Right ventricle myocardium superior (tissue), 1 donor: ENCODE data around the gene ANO1. TPM values are rescaled to one million over a fixed set of nuclear protein-coding genes. Genes with fewer than 3 reads are reported as not detected.
A peak's percentile ranks its signal among the peaks of the same experiment; 100 is the strongest.

Experiments
- ATAC-seq: fragments of 200-7000 bp; cut with Tn5 transposase; one replicate; pipeline ENCODE4 v1.9.1; 2020; ENCODE audit warnings: mild to moderate bottlenecking; ENCODE audit not compliant: poor library complexity
- DNase-seq: peaks from one replicate; pipeline ENCODE4 v3.0.0-alpha.2; 2020
- intact Hi-C: fragments of 100-400 bp; cut with DNase I; formaldehyde crosslinking; loops from one replicate; pipeline ENCODE4 v1.11.2; 2022
- total RNA-seq: library from RNA; stranded (reverse); fragmentation: NEBNext Ultra II Directional; extraction: Animal tissue kit (Norgen Biotek cat#: 25700); gene quantifications from one replicate; pipeline ENCODE4 v1.2.1, GENCODE V29; 2021
- donor health status: DM: no; HTN: yes; CAD: no; lungs with severe emphysema.

Gene ANO1
- total RNA-seq, 1 donor from 2014 or later, result 6.2 TPM

GRCh38 chr11:70085815-70086769 is 8.0 kb downstream of the ANO1 start:
- intact Hi-C loops, result no loop called here
- DNase-seq (no peak), ATAC-seq (no peak)

- ATAC-seq, result no peak
- DNase-seq, result no peak
- intact Hi-C loops, result no loop called here
These were observed 9.5 kb downstream of the ANO1 start for GRCh38 chr11:70087446-70088167.

- ATAC-seq (no peak), DNase-seq (no peak)
- intact Hi-C loops, result no loop called here
These were observed 10.7 kb downstream of the ANO1 start for GRCh38 chr11:70088735-70089250.

- ATAC-seq, result no peak
- no peak for DNase-seq
- intact Hi-C loops, result no loop called here
These were observed 11.5 kb downstream of the ANO1 start for GRCh38 chr11:70089631-70090030.

DNA sequence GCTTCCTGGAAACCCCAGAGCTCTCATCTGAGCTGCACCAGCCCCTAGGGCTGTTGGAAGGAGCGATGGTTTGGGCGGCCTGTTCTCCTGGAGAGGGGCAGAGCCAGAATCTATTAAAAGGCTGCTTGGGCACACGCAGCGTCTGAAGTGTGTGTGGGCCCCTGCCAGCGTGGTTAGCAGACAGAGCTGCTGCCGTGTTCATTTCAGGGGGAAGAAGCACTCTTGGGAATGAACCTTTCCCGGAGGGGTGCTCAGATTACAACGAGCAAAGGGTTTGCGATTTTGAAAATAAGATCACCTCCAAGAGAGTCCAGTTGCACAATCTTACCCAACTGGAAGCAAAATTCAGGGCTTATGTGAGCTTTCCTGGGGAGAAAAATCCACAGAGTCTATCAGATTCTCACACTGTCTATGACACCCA is 12.9 kb downstream of the ANO1 start:
- DNase-seq (peak; percentile 81), ATAC-seq (peak; percentile 92)
- intact Hi-C loops, result no loop called here

- no peak for DNase-seq
- ATAC-seq, result no peak
- intact Hi-C loops, result no loop called here
These were observed 13.5 kb downstream of the ANO1 start for GRCh38 chr11:70091638-70092037.

DNA sequence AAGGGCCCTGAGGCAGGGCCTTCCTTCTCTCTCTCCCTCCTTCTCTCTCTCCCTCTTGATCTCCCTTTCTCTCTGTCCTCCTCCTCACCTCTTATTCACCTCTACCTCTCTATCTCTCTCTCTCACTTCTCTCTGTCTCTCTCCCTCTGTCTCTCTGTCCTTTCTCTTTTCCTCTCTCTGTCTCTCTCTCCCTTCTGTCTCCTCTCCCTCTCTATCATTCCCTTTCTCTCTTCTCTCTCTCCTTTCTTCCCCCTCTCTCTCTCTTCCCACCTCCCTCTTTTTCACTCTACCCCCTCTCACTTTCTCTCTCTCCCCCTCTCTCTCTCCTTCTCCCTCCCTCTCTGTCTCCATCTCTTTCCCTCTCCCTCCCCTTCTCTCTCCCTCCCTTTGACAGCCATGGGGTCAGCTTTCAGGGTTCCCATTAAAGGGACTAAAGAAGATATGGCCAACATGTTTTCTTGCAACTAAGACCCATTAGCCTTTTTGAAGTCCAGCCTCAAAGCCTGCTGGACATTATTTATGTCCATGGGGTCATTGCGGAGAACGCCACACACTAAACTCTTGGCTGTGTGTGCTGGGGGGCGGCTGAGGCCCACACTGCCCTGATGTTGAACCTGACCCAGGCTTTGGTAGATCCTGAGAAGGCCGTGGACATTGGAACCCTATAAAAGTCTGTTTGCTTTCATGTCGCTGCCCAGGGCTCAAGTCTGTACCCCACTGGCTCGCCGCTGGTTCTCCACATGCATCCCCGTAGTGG is 15.0 kb downstream of the ANO1 start:
- DNase-seq (no peak), ATAC-seq (no peak)
- intact Hi-C loops, result no loop called here

DNA sequence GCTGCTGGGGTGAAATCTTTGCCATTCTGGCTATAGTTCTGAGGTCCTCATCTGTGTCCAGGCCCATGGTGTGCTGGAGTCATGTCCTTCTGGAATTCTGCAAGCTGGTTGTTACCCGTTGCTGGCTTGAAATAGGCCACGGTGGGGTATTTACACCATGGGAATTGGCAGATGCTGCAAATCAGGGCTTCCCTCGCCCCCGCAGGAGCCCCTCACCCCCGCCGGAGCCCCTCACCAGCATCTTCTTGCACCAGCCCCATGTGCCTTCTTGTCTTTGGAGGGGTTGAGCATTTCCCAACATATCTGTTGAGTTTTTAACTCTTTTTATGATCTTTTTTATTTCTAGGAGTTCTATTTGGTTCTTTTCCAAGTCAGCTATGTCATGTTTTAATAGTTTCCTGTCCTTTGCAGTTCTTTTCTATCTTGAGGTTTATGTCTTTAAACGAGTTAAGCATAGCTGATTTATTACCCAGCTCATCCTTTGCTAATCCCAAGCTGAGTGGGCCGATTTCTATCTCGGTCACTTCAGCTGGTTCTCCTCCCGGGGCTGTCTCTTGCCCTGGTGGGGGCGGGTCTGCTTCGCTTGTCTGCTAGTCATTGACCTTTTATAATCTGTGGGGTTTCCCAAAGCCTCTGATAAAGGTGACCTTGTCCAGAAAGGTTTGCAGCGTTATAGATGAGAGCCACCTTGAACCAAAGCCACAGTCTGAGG is 17.6 kb downstream of the ANO1 start:
- DNase-seq (no peak), ATAC-seq (no peak)
- intact Hi-C loops, result no loop called here

GRCh38 chr11:70097783-70098563 is 19.9 kb downstream of the ANO1 start:
- intact Hi-C loops, result no loop called here
- ATAC-seq (peak; percentile 90), DNase-seq (peak; percentile 64)

DNA sequence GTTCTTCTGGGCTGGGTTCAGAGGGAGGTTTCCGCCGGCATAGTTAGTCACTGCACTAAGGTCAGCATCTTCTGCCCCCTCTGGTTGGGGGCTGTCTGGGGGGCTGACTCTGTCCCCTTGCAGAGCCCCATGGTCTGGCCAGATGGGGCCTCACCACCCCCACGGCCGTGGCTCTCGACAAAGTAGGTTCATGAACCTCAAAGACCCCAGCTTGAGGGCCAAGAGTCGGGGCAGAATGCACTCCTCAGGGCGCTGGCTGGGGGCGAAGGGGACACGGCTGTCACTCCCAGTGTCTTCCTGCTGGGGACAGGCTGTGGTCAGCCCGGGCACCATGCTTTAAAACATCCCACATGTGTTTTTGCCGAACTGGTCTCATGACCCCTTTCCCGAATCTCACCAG is 20.8 kb downstream of the ANO1 start:
- intact Hi-C loops, result no loop called here
- ATAC-seq (no peak), DNase-seq (peak; percentile 38)

DNA sequence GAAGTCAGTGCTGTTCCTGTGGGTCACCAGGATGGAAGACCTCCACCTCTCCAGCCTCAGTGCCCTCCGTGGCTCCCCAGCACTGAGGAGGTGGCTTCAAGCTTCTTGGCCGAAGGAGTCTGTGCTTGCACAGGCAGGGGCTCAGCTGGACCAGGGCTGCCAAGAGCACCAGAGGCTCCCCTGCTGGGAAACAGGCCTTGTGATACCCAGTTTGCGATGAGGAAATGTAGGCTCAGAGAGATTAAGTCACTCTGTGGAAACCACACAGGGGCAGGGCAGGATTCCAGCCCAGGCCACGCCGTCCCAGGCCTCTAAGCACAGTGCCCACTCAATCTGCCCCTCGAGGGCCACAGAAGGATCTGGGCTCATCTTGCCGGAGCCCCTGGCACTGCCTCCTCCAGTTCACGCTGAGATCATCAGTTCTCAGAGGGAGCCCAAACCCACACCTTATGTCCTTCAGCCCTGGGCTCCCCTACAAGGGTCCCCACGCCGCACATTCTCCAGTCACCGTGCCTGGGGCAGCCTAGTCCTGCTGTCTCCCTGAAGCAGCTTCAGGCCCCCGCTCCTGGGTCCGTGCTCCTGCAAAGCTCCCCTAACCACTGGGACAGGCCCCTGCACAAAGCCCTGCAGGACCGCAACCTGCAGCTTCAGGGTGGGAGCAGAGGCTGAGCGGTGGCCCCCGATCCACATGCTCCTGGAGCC is 21.6 kb downstream of the ANO1 start:
- DNase-seq (peak; percentile 24), ATAC-seq (no peak)
- intact Hi-C loops, result no loop called here

GRCh38 chr11:70100280-70100603 is 22.1 kb downstream of the ANO1 start:
- intact Hi-C loops, result no loop called here
- no peak for DNase-seq
- no peak for ATAC-seq

DNA sequence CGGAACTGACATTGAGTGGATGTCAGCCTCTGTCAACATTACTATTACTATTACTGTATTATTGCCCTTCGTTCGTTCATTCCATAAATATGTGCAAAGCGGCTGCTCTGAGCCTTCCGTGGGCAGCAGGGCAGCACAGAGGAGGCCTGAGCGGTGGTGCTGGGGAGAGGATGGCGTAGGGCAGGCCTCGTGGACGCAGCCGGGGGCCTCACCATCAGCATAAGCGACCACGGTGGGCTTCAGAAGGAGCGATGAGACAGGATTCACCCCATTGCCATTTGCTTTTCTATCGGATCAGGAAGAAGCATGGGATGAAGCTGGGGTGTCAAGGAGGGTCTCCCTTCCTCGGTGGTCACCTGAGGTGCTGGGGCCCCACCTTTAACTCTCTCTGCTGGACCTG is 22.7 kb downstream of the ANO1 start:
- no peak for ATAC-seq
- DNase-seq, result peak; percentile 9
- intact Hi-C loops, result no loop called here

DNA sequence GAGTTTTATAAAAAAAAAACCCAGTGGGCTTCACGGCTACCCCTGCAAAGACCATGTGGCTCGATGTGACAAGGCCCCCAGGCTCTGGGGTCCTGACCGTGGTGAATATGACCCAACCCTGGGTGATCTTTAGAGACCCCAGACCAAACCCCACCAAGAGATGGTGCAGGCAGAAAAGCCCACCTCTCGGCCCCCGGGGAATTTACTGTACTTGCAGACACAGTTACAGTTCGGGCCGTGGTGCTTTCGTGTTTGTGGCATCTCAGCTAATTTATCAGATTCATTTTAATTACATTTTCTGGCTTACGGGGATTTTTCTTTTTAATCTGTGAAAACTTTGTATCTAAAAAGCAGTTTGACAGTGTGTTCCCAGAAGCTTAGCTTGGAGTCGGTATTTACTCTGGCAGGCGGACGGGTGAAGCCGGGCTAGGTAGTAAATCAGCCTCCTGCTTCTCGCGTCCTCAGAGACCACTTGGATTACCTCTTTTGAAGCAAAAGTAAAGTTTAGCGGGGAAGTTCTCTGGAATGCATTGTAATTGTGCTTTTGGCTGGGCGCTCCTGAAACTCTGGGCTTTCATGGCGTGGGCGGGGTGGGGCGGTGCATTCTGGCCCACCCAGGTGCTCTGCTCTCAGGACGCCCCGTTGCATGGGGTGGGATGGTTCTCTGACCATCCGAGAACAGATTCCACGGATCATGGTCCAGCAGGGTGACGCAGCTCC is 25.3 kb downstream of the ANO1 start:
- intact Hi-C loops, result no loop called here
- DNase-seq (peak; percentile 16), ATAC-seq (no peak)

- no peak for ATAC-seq
- DNase-seq, result peak; percentile 33
These were observed 26.3 kb downstream of the ANO1 start for GRCh38 chr11:70104419-70104818.

GRCh38 chr11:70104961-70105360 is 26.8 kb downstream of the ANO1 start:
- ATAC-seq (no peak), DNase-seq (peak; percentile 21)
- intact Hi-C loops, result no loop called here

More at GRCh38 chr11:70104419-70104818, 26.3 kb downstream of the ANO1 start:
- intact Hi-C loops, result no loop called here

DNA sequence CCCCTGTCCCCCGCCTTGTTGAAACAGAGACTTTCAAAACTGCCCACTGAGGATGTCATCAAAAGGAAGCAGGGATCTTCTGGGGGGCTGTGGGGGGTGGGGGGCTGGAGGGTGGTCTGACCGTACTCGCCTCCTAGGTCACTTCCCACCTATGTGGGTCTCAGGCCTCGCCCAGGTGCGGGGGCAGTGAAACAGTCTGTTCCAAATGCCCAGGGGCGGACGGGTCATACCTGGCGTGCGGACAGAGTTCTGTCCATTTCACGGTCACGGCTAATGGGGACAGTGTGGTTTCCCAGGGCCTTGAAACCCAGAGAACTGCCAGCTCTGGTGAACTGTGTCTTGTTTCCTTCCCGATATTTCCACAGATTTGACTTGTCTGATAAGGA is 27.2 kb downstream of the ANO1 start:
- no peak for ATAC-seq
- DNase-seq, result peak; percentile 14
- intact Hi-C loops, result no loop called here
